GM12878 (cell line): ENCODE data around the gene GRXCR2.
"Not testable (repeated sequence)": the region's sequence is repeated elsewhere in the genome, so short reads cannot be mapped to it uniquely, and the experiment has no call there.

Experiments used
- NR2C2 ChIP-seq: IDR thresholded peaks from 2 replicates; pipeline ENCODE4 v1.6.1; 2011; ENCODE audit warnings: borderline replicate concordance, low read depth; ENCODE audit not compliant: control insufficient read depth, insufficient read length
- POLR2A ChIP-seq: IDR thresholded peaks from 2 replicates; pipeline ENCODE4 v1.6.1; 2011; ENCODE audit warnings: low read depth, mild to moderate bottlenecking, low read length
- POLR2AphosphoS5 ChIP-seq: IDR thresholded peaks from 2 replicates; pipeline ENCODE4 v1.6.1; 2011; ENCODE audit warnings: mild to moderate bottlenecking, low read length, inconsistent platforms
- SREBF2 ChIP-seq: IDR thresholded peaks from 2 replicates; pipeline ENCODE4 v1.6.1; 2012; ENCODE audit warnings: mild to moderate bottlenecking, low read length
- TF ChIP-seq, protein P1 (sequence below), 3 experiments: IDR thresholded peaks in 2 of 3; conservative IDR thresholded peaks in 1 of 3; 2 replicates each; pipeline ENCODE4 v1.5.1; 2011; ENCODE audit warnings: low read depth in 3 of 3, low read length in 3 of 3, mild to moderate bottlenecking in 3 of 3, control low read depth in 2 of 3, moderate library complexity in 2 of 3, inconsistent platforms in 1 of 3, mixed read lengths in 1 of 3; ENCODE audit not compliant: control insufficient read depth in 2 of 3, insufficient read depth in 1 of 3; ENCODE audit errors: extremely low read depth in 1 of 3

DNA sequence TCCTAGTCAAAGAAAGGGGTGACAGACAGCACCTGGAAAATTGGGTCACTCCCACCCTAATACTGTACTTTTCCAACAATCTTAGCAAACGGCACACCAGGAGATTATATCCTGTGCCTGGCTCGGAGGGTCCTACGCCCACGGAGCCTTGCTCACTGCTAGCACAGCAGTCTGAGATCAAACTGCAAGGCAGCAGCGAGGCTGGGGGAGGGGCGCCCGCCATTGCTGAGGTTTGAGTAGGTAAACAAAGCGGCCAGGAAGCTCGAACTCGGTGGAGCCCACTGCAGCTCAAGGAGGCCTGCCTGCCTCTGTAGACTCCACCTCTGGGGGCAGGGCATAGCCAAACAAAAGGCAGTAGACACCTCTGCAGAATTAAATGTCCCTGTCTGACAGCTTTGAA, 18.6 kb upstream of the GRXCR2 start:
- TF ChIP-seq NR2C2, POLR2A, SREBF2, POLR2AphosphoS5: not testable (repeated sequence)
- TF ChIP-seq, protein P1, sequence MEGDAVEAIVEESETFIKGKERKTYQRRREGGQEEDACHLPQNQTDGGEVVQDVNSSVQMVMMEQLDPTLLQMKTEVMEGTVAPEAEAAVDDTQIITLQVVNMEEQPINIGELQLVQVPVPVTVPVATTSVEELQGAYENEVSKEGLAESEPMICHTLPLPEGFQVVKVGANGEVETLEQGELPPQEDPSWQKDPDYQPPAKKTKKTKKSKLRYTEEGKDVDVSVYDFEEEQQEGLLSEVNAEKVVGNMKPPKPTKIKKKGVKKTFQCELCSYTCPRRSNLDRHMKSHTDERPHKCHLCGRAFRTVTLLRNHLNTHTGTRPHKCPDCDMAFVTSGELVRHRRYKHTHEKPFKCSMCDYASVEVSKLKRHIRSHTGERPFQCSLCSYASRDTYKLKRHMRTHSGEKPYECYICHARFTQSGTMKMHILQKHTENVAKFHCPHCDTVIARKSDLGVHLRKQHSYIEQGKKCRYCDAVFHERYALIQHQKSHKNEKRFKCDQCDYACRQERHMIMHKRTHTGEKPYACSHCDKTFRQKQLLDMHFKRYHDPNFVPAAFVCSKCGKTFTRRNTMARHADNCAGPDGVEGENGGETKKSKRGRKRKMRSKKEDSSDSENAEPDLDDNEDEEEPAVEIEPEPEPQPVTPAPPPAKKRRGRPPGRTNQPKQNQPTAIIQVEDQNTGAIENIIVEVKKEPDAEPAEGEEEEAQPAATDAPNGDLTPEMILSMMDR (IDR thresholded peaks at IDR 0.05 in 2 of 3, conservative IDR thresholded peaks at IDR 0.05 in 1 of 3; ENCODE audit: control insufficient read depth in 2 of 3, extremely low read depth in 1 of 3, insufficient read depth in 1 of 3, low read depth in 3 of 3, low read length in 3 of 3), result not testable (repeated sequence)
